Thyroid gland (tissue), 4 donors: ENCODE results near the gene GALNTL6.

ENCODE experiments used
- POLR2A ChIP-seq, 2 donors: fragments of 450-650 bp; IDR thresholded peaks; one replicate each; pipeline ENCODE4 v1.6.1; 2017; ENCODE audit warnings: antibody characterized with exemption in 2 of 2, mild to moderate bottlenecking in 2 of 2, moderate library complexity in 1 of 2
- TF ChIP-seq, protein P1 (sequence below), 6 experiments: fragments of 200-600 bp in 3 of 6; fragments of 450-650 bp in 3 of 6; sonication (generic) in 3 of 6; IDR thresholded peaks; one replicate each; pipeline ENCODE4 v1.5.1; 2016 to 2019; ENCODE audit warnings: antibody characterized with exemption in 6 of 6, mild to moderate bottlenecking in 2 of 6, inconsistent platforms in 1 of 6, moderate library complexity in 1 of 6

DNA sequence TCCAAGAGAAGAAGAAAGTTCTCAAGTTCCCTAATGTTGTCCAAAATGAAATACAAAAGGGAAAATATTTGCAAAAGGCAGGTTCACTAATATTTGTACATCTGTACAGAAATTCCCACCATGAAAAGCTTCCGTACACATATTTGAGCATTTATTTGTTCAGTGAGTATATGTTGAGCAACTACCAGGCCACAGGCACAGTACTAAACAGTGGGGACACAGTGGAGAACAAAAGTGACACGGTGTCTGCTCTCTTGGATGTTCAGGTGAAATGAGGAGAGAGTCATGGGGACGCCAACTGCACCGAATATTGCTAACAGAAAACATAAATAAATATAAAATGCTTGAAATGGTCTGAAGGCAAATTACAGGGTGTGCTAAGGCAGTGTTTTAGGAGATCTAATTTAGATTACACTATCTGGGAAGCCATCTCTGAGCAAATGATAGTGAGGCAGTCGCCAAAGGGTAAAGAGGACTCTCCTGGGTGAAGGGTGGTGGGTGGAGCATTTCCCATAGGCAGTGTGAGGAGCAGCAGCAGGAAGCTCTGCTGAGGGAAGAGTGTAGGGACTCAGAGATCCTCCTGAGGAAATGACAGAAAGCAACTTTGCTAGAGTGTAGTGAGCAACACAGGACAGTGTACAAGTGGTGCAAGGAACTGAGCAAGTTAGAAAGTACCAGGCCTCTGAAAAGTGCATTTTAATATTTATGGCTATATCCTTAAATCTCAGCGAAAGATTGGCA lies 375.2 kb downstream of the GALNTL6 start:
- TF ChIP-seq, protein P1, sequence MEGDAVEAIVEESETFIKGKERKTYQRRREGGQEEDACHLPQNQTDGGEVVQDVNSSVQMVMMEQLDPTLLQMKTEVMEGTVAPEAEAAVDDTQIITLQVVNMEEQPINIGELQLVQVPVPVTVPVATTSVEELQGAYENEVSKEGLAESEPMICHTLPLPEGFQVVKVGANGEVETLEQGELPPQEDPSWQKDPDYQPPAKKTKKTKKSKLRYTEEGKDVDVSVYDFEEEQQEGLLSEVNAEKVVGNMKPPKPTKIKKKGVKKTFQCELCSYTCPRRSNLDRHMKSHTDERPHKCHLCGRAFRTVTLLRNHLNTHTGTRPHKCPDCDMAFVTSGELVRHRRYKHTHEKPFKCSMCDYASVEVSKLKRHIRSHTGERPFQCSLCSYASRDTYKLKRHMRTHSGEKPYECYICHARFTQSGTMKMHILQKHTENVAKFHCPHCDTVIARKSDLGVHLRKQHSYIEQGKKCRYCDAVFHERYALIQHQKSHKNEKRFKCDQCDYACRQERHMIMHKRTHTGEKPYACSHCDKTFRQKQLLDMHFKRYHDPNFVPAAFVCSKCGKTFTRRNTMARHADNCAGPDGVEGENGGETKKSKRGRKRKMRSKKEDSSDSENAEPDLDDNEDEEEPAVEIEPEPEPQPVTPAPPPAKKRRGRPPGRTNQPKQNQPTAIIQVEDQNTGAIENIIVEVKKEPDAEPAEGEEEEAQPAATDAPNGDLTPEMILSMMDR (IDR thresholded peaks at IDR 0.05), result no peak
- no peak for TF ChIP-seq POLR2A (IDR thresholded peaks at IDR 0.05)
